Gastroesophageal sphincter (tissue), 3 donors: ENCODE measurements around the gene EIF2D.

ENCODE experiments used
- CTCF ChIP-seq, 4 experiments: fragments of 200-600 bp in 2 of 4; fragments of 450-650 bp in 2 of 4; sonication (generic) in 1 of 4; IDR thresholded peaks; one replicate each; pipeline ENCODE4 v1.5.1; 2017 to 2019; ENCODE audit warnings: antibody characterized with exemption in 4 of 4, mild to moderate bottlenecking in 2 of 4, moderate library complexity in 2 of 4
- EP300 ChIP-seq: sonication (generic); formaldehyde crosslinking; IDR thresholded peaks from one replicate; pipeline ENCODE4 v1.6.1; 2017; ENCODE audit warnings: antibody characterized with exemption, mild to moderate bottlenecking
- POLR2A ChIP-seq, 2 donors: fragments of 450-650 bp; IDR thresholded peaks; one replicate each; pipeline ENCODE4 v1.6.1; 2017; ENCODE audit warnings: antibody characterized with exemption in 2 of 2, mild to moderate bottlenecking in 2 of 2, moderate library complexity in 1 of 2

GRCh38 chr1:206580438-206581113 lies 31.7 kb downstream of the EIF2D start:
- no peak for TF ChIP-seq CTCF (IDR thresholded peaks at IDR 0.05)
- no peak for TF ChIP-seq POLR2A (IDR thresholded peaks at IDR 0.05)
- TF ChIP-seq EP300, result no peak
